Effector memory CD4-positive, alpha-beta T cell (primary cell): ENCODE data around the gene RASAL3.
A peak's percentile ranks its signal among the peaks of the same experiment; 100 is the strongest.

ENCODE experiments used
- DNase-seq, 3 donors: peaks; one replicate each; pipeline ENCODE4 v3.0.0-alpha.2; 2020
- H3K27ac ChIP-seq: 2 replicates; pipeline ENCODE4 v1.7.0; 2013; ENCODE audit warnings: mild to moderate bottlenecking, low read length, moderate library complexity; ENCODE audit not compliant: insufficient read depth, poor library complexity, severe bottlenecking
- H3K27me3 ChIP-seq: replicated peaks from 2 replicates; pipeline ENCODE4 v1.7.0; 2013; ENCODE audit warnings: mild to moderate bottlenecking, low read length; ENCODE audit not compliant: insufficient read depth, control insufficient read depth, poor library complexity, severe bottlenecking
- H3K36me3 ChIP-seq: 2 replicates; pipeline ENCODE4 v1.7.0; 2013; ENCODE audit warnings: mild to moderate bottlenecking, low read length, moderate library complexity; ENCODE audit not compliant: control insufficient read depth, insufficient read depth
- H3K4me1 ChIP-seq: 2 replicates; pipeline ENCODE4 v1.7.0; 2013; ENCODE audit warnings: low read length, mild to moderate bottlenecking; ENCODE audit not compliant: control insufficient read depth, insufficient read depth, poor library complexity, severe bottlenecking
- H3K4me3 ChIP-seq: 2 replicates; pipeline ENCODE4 v1.7.0; 2013; ENCODE audit warnings: low read length, low read depth, mild to moderate bottlenecking; ENCODE audit not compliant: insufficient read depth, poor library complexity, severe bottlenecking
- H3K9me3 ChIP-seq: 2 replicates; pipeline ENCODE4 v1.7.0; 2013; ENCODE audit warnings: mild to moderate bottlenecking, low read length, moderate library complexity; ENCODE audit not compliant: control insufficient read depth
- total RNA-seq, 3 donors: gene quantifications; one replicate each; lab custom pipeline; 2026; lab: John Stamatoyannopoulos, UW

RASAL3 gene
- 193 to 210 (median 203) reads per million in 3 donors for total RNA-seq

DNA sequence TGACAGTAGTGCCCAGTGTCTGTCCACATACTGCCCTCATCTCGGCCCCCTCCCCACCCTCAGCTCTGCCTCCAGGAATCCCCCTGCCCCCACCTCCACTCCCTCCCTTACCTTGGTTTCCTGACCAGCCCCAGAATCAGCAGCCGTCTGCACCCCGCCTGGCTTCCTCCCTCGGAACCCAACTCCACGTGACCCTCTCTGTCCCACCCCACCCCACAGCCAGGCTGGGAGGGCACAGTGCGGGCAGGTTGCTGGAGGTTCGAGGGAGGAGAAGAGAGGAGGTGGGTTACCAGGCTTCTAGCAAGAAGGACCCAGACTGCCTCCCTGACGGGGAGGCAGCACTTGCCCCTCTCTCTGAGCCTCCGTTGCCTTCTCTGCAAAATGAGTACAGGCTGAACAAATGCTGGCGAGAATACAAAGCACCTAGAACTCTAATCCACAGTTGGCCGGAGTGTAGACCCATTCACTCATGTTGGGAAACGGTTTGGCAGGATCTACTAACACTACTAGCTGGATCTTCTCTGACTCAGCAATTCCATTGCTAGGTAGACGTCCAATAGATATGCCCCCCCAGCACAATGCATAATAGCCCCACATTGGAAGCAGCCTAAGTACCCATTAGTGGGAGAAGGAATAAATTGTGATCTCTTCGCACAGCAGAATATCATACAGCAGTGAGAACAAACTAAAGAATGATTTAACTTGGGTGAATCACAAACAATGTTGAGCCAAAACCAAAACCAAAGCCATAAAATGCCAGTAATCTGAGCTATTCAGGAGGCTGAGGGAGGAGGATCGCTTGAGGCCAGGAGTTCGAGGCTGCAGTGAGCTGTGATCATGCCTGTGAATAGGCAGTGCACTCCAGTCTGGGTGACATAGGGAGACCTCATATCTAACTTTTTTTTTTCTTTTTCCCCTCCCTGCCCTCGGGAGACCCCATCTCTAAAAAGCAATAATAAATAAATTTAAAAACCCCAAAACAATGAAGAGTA is at the start of gene RASAL3:
Gene RASAL3 (minus strand): TSS at position 151 of the 992 bp plus-strand sequence. CDS start 186 bp downstream, outside the sequence.
- DNase-seq = peak; percentile 55 to 65 (median 56)
- no peaks in the 10 kb centered on the region for H3K9me3 ChIP-seq
- peak within 1 kb of the TSS; percentile 98 for H3K27ac ChIP-seq
- H3K27me3 ChIP-seq = no peaks in the 10 kb centered on the region
- H3K36me3 ChIP-seq = peaks cover 21% of the 10 kb centered on the region
- H3K4me3 ChIP-seq = peak within 1 kb of the TSS; percentile 92
- H3K4me1 ChIP-seq = peaks cover 79% of the 10 kb centered on the region

DNA sequence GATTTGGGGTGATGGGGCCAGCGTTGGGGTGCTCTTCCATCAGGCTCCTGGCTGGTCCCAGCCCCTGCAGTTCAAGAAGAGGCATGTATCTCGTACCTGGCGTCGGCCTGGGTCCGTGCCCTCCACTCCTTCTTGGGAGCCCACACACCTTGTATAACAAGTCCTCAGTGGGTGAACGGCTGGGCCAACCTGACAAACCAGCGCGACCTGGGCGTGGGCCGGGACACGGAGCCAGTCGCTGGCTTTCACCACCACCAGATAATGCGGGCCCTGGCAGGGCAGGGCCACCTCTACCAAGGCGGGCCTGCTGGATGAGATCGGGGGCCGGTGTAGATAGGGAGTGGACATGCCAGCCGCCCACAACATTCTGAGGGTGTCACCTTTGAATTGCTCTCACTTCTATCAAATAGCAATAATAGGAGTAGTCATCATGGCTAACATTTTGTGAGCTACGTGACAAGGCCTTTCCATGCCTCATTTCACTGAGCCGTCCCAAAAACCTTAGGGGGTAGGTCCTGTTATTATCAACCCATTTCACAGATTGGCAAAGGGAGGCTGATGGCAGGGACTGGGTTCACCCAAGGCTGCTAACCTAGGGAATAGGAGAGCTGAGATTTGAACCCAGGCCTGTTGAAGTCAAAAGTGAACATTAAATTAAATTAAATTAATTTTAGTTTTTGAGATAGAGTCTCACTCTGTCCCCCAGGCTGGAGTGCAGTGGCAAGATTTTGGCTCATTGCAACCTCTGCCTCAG is 47.5 kb upstream of the RASAL3 start:
- no peaks in the 10 kb centered on the region for H3K9me3 ChIP-seq
- H3K4me3 ChIP-seq = no peak overlapping the region
- no peaks in the 10 kb centered on the region for H3K27me3 ChIP-seq
- peaks cover 25% of the 10 kb centered on the region for H3K4me1 ChIP-seq
- no peak for DNase-seq
- H3K27ac ChIP-seq = no peak overlapping the region
- no peaks in the 10 kb centered on the region for H3K36me3 ChIP-seq

DNA sequence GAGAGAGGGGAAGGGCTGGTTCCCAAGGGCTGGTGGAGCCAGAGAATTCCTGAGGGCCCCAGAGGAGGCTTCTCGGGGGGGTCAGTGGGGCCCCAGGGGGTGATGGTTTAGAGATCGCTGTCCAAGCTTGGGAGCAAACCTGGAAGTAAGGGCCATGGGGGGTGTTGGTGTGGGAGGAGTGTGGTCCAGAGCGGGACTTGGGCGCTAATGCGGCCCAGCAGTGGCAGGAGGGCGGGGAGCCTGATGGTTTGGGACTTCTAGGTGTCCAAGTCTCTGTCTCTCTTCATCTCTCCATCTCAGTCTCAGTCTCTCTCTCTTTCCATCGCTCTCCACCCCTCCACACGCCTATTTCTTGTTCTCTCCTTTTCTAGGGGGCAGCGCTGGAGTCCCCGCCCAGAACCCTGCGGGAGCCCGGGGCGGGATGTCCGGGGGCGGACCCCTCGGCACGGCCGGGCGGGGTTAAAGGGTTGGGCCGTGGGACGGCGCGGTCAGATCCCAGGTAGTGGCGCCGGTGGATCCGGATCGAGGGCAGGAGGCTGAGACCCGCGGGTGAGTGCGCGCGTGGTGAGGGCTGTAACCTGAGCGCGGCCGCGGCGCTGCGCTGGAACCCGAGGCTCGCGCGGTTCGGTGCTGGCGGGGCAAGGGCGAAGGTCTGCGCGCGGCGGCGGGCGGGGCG is 43.8 kb upstream of the RASAL3 start, which contains the start of gene CYP4F22:
Gene CYP4F22 (plus strand): TSS at position 491 of the 676 bp plus-strand sequence. CDS start 16,812 bp downstream, outside the sequence.
- DNase-seq = no peak
- Histone ChIP-seq H3K27me3 (no peaks in the 10 kb centered on the region), H3K9me3 (no peaks in the 10 kb centered on the region), H3K27ac (no peak within 1 kb of the TSS), H3K4me3 (peak within 1 kb of the TSS; percentile 69), H3K36me3 (no peaks in the 10 kb centered on the region), H3K4me1 (peaks cover 13% of the 10 kb centered on the region)

DNA sequence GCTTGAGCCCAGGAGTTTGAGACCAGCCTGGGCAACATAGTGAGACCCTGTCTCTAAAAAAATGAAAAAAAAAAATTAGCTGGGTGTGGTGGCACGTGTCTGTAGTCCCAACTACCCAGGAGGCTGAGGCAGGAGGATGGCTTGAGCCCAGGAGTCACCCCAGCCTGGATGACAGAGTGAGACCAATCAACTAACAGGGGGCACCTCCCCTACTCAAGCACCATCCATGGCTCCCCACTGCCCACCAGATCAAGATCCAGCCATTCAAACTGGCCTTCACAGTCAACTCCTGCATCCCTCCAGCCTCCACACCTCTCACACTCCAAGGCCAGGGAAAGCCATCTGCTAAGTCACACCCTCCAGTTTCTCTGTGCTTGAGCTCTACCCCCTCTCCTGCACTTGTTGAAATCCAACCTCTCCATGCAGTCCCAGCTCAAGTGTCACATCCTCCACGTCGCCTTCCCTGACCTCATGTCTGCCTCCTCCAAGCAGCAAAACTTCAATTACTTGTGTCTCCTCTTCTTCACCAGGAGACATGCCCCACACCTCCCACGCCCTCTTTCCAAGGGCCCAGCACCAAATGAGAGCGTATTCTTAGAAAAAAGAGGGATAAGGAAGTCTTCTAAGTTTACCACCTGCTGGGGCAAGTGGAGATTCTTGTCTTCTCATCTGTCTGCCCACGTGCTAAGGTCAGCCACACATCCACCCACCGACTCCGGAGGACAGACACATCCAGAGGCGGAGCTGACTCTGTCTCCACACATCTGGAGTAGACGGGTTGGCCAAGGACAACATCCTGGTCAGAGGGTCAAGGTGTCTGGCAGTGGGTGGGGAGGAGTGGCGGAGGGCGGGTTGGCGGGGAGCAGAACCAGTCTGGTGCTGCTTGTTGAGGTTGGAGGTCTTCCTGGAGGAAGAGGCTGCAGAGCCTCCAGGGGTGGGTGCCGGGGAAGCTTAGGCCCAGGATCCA is 43.0 kb upstream of the RASAL3 start:
- Histone ChIP-seq H3K9me3 (no peaks in the 10 kb centered on the region), H3K27me3 (no peaks in the 10 kb centered on the region), H3K4me1 (peaks cover 13% of the 10 kb centered on the region), H3K36me3 (no peaks in the 10 kb centered on the region), H3K4me3 (no peak overlapping the region), H3K27ac (no peak overlapping the region)
- no peak for DNase-seq

DNA sequence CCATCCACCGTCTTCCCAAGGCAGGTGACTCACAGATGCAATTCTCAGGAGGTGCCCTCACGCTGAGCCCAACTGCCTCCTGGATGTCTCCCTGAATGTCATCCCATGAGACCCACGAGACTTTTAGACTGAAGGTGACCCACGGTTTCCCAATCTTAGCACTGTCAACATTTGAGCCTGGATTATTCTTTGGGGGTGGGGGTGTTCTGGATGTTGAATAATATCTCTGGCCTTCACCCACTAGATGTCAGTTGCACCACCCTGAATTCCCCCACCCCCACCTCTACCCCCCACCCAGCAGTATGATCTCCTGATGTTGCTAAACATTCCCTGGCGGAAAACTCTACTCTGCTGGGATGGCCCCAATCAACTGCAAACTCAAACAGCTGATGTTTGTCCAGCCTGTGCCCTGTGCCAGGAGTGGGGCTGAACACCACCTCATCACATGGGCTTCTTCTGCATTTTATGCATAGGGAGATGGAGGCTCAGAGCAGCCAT is 41.8 kb upstream of the RASAL3 start:
- DNase-seq = no peak
- Histone ChIP-seq H3K9me3 (no peaks in the 10 kb centered on the region), H3K4me3 (no peak overlapping the region), H3K36me3 (no peaks in the 10 kb centered on the region), H3K27me3 (no peaks in the 10 kb centered on the region), H3K4me1 (peaks cover 13% of the 10 kb centered on the region), H3K27ac (no peak overlapping the region)

DNA sequence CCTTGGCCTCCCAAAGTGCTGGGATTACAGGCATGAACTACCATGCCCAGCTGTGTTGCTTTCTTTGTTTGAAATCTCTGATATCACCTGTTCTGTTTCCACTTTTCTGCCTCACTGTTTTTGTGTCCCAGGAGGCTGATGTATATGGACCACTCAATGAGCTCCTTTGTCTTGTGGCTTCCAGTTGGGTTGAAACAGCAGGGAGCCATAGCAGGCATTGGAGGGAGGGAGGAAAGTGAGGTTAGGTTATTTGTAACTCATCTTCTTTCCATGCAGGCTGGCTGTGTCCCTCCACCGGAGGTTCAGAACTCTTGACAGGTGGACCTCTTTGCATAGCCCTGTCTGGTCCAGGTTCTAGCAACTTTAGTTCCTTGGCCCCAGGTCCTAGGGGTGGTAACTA is 37.9 kb upstream of the RASAL3 start:
- no peaks in the 10 kb centered on the region for H3K27me3 ChIP-seq
- H3K4me1 ChIP-seq = no peaks in the 10 kb centered on the region
- no peaks in the 10 kb centered on the region for H3K9me3 ChIP-seq
- no peaks in the 10 kb centered on the region for H3K36me3 ChIP-seq
- H3K27ac ChIP-seq = no peak overlapping the region
- DNase-seq = no peak
- H3K4me3 ChIP-seq = no peak overlapping the region

DNA sequence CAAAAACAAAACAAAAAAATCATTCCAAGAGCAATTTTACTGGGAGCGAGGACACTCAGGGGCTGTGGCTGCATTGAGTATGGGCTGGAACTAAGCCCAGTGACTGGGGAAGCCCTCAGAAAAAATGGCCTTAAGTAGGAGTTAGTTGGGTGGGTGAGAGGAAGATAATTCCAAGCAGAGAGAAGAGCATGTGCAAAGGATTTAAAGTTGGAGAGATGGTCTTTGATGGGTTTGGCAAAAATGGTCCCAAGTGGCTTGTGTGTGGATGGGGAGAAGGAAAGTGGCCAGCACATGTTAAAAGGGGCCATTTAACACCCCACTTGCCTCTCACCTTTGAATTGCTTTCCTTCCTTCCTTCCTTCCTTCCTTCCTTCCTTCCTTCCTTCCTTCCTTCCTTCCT is 37.3 kb upstream of the RASAL3 start:
- Histone ChIP-seq H3K4me1 (no peaks in the 10 kb centered on the region), H3K27me3 (no peaks in the 10 kb centered on the region), H3K9me3 (no peaks in the 10 kb centered on the region), H3K36me3 (no peaks in the 10 kb centered on the region), H3K4me3 (no peak overlapping the region), H3K27ac (no peak overlapping the region)
- DNase-seq = no peak

DNA sequence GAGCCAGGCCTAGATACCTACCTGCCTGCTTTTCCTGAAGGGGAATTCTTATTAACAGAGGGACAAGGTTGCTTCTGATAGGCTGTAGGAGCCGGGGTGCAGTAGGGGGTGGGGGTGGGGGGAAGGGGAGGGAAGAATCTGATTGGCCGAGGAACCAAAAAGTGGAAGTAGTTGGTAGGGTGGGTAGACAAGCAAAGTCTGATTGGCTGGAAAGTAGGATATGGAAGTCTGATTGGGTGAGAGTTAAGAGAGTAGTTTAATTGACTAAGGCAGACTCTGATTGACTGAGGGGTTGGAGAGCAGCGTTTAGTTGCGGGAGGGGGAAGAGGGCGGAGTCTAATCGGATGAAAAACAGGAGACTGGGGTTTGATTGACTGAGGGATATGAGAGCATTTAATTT is 34.6 kb upstream of the RASAL3 start:
- Histone ChIP-seq H3K4me3 (no peak overlapping the region), H3K27me3 (no peaks in the 10 kb centered on the region), H3K4me1 (no peaks in the 10 kb centered on the region), H3K36me3 (no peaks in the 10 kb centered on the region), H3K27ac (no peak overlapping the region), H3K9me3 (no peaks in the 10 kb centered on the region)
- no peak for DNase-seq
